Stimulated activated CD4-positive, alpha-beta T cell treated with anti-CD3 and anti-CD28 coated beads, Interleukin-4, amount 100 ng/mL, for 1 hour (primary cell): ENCODE measurements around the gene CMC2.

ENCODE experiments used
- DNase-seq: peaks from one replicate; pipeline ENCODE4 v3.0.0-alpha.2; 2020

Gene CMC2

GRCh38 chr16:81001330-81001729, 5.4 kb downstream of the CMC2 start:
- no peak for DNase-seq

GRCh38 chr16:81000873-81001272, 5.8 kb downstream of the CMC2 start:
- DNase-seq, result no peak

GRCh38 chr16:80997964-80998620, 8.6 kb downstream of the CMC2 start:
- no peak for DNase-seq

GRCh38 chr16:80997139-80997798, 9.4 kb downstream of the CMC2 start:
- DNase-seq, result no peak

GRCh38 chr16:80996688-80997138, 10.0 kb downstream of the CMC2 start:
- DNase-seq, result no peak

GRCh38 chr16:80994451-80994850, 12.2 kb downstream of the CMC2 start:
- DNase-seq, result no peak

- no peak for DNase-seq
These were observed 12.9 kb downstream of the CMC2 start for GRCh38 chr16:80993834-80994233.

- DNase-seq, result no peak
These were observed 13.4 kb downstream of the CMC2 start for GRCh38 chr16:80993307-80993706.

GRCh38 chr16:80992676-80993293, 13.9 kb downstream of the CMC2 start:
- DNase-seq, result no peak

GRCh38 chr16:80991792-80992430, 14.8 kb downstream of the CMC2 start:
- no peak for DNase-seq

- no peak for DNase-seq
These were observed 15.7 kb downstream of the CMC2 start for GRCh38 chr16:80990978-80991377.

GRCh38 chr16:80990577-80990976, 16.1 kb downstream of the CMC2 start:
- DNase-seq, result no peak

GRCh38 chr16:80989801-80990200, 16.9 kb downstream of the CMC2 start:
- no peak for DNase-seq

GRCh38 chr16:80988756-80989155, 17.9 kb downstream of the CMC2 start:
- no peak for DNase-seq

GRCh38 chr16:80986557-80986956, 20.1 kb downstream of the CMC2 start:
- DNase-seq, result no peak

- DNase-seq, result no peak
These were observed 21.1 kb downstream of the CMC2 start for GRCh38 chr16:80985611-80986010.

- DNase-seq, result no peak
These were observed 22.4 kb downstream of the CMC2 start for GRCh38 chr16:80984124-80984892.

- no peak for DNase-seq
These were observed 24.0 kb downstream of the CMC2 start for GRCh38 chr16:80982646-80983045.

- no peak for DNase-seq
These were observed 25.6 kb downstream of the CMC2 start for GRCh38 chr16:80981103-80981502.

GRCh38 chr16:80976946-80977345, 29.7 kb downstream of the CMC2 start:
- DNase-seq, result no peak

GRCh38 chr16:80974649-80975376, 31.9 kb downstream of the CMC2 start:
- DNase-seq, result no peak

- no peak for DNase-seq
These were observed 32.7 kb downstream of the CMC2 start for GRCh38 chr16:80973991-80974390.
